Measurements from ENCODE around the gene UXS1. TPM values are rescaled to one million over a fixed set of nuclear protein-coding genes. Genes with fewer than 3 reads are reported as not detected.

UXS1 gene
- total RNA-seq, 1 donor from 2014 or later = 60.0 TPM

DNA sequence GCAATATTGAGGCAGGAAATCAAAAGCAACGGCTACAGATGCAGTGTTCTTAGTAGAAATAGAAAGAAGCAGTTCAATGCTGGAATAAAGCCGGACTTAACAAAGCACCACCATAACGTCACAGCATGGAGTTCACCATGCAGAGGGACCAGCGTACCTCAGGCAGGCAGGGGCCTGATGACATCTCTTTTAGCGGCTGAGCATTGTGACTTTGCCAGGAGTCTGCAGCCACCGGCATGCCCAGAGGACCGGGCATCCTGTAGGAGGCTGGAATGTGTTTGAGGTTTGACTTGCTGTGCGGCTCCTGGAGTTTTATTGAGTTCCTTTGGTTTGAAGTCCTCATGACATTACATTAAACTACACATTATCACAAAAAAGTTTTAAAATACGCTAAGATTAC lies 139.8 kb downstream of the UXS1 start:
- no peak for DNase-seq
- Histone ChIP-seq H3K4me3 (no peak overlapping the region), H3K9me3 (no peaks in the 10 kb centered on the region), H3K27me3 (ENCODE audit: low read depth) (no peaks in the 10 kb centered on the region), H3K36me3 (no peaks in the 10 kb centered on the region), H3K27ac (no peak overlapping the region), H3K4me1 (no peaks in the 10 kb centered on the region)
- TF ChIP-seq CTCF (IDR thresholded peaks at IDR 0.05) = no peak
- no peak for ATAC-seq
- intact Hi-C loops (cut with DNase I) = no loop called here

DNA sequence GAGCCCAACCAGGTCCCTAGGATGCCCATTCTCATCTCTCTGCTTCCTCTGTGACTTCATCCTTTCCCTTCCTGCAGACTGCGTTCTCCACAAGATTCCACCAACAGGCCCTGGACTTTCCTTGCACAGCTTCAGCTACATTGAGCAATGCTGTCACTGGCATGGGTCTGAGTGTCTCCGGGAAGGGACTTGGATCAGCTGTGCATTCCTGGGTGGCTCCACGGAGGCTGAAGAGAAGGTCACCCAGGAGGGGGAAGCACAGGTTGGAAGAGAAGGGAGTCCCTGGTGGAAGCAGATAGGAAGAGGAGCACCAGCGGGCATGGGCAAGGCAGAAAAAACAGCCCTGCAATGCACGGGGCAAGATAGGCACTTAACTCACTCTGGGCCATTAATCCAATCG lies 140.5 kb downstream of the UXS1 start:
- Histone ChIP-seq H3K27ac (no peak overlapping the region), H3K36me3 (no peaks in the 10 kb centered on the region), H3K27me3 (ENCODE audit: low read depth) (no peaks in the 10 kb centered on the region), H3K4me1 (no peaks in the 10 kb centered on the region), H3K9me3 (no peaks in the 10 kb centered on the region), H3K4me3 (no peak overlapping the region)
- ATAC-seq = no peak
- TF ChIP-seq CTCF (IDR thresholded peaks at IDR 0.05) = no peak
- intact Hi-C loops (cut with DNase I) = no loop called here
- no peak for DNase-seq

- Histone ChIP-seq H3K9me3 (no peaks in the 10 kb centered on the region), H3K4me1 (no peaks in the 10 kb centered on the region), H3K27me3 (ENCODE audit: low read depth) (no peaks in the 10 kb centered on the region), H3K4me3 (no peak overlapping the region), H3K36me3 (no peaks in the 10 kb centered on the region), H3K27ac (no peak overlapping the region)
- intact Hi-C loops (cut with DNase I) = no loop called here
- DNase-seq (no peak), ATAC-seq (no peak)
- TF ChIP-seq CTCF (IDR thresholded peaks at IDR 0.05) = no peak
Observed at GRCh38 chr2:106053116-106053515, 141.0 kb downstream of the UXS1 start.

DNA sequence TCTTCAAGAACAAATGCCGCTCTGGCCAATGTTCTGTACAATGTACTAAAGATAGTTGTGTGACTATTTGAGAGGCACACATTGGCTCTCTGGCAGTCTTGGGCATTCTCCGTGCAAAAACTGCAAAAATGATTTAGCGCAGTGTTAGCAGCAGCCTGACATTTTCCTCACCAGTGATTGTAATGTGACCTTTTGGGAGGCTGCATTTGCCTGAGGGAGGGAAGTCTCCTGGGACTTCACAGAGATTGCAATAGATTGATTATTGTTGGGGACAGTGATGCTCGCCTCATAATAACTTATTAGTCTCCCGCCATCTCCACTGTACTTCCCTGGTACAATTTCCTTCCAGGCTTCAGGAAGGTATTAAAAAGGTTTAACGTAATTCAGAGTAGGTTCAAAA lies 149.2 kb downstream of the UXS1 start:
- intact Hi-C loops (cut with DNase I) = no loop called here
- no peaks in the 10 kb centered on the region for H3K4me1 ChIP-seq
- no peaks in the 10 kb centered on the region for H3K27me3 ChIP-seq (ENCODE audit: low read depth)
- DNase-seq (no peak), ATAC-seq (no peak)
- H3K27ac ChIP-seq = no peak overlapping the region
- no peak overlapping the region for H3K4me3 ChIP-seq
- H3K36me3 ChIP-seq = no peaks in the 10 kb centered on the region
- no peak for TF ChIP-seq CTCF (IDR thresholded peaks at IDR 0.05)
- H3K9me3 ChIP-seq = no peaks in the 10 kb centered on the region

GRCh38 chr2:106044021-106044420 lies 150.1 kb downstream of the UXS1 start:
- H3K9me3 ChIP-seq = no peaks in the 10 kb centered on the region
- H3K4me3 ChIP-seq = no peak overlapping the region
- TF ChIP-seq CTCF (IDR thresholded peaks at IDR 0.05) = no peak
- no peaks in the 10 kb centered on the region for H3K4me1 ChIP-seq
- H3K27me3 ChIP-seq (ENCODE audit: low read depth) = no peaks in the 10 kb centered on the region
- intact Hi-C loops (cut with DNase I) = no loop called here
- no peaks in the 10 kb centered on the region for H3K36me3 ChIP-seq
- ATAC-seq (no peak), DNase-seq (no peak)
- H3K27ac ChIP-seq = no peak overlapping the region
